GM23338 (cell line): ENCODE data around the gene HIP1. TPM values are rescaled to one million over a fixed set of nuclear protein-coding genes. Genes with fewer than 3 reads are reported as not detected.
"Not testable (repeated sequence)": the region's sequence is repeated elsewhere in the genome, so short reads cannot be mapped to it uniquely, and the experiment has no call there.

Experiments
- ATAC-seq: fragments of 200-7000 bp; cut with Tn5 transposase; 3 replicates; pipeline ENCODE4 v1.9.1; 2020
- DNase-seq: peaks from one replicate; pipeline ENCODE4 v3.0.0-alpha.2; 2015; ENCODE audit warnings: low spot score
- H2AFZ ChIP-seq: fragments of 200-600 bp; sonication (generic); 2 replicates; pipeline ENCODE4 v1.8.0; 2016; ENCODE audit warnings: antibody characterized with exemption, mild to moderate bottlenecking, moderate library complexity
- H3F3A ChIP-seq: fragments of 200-600 bp; sonication (generic); replicated peaks from 2 replicates; pipeline ENCODE4 v1.8.0; 2017; ENCODE audit warnings: antibody characterized with exemption, mixed run types, low read depth
- H3K27ac ChIP-seq: fragments of 200-600 bp; sonication (generic); 2 replicates; pipeline ENCODE4 v1.6.1; 2016; ENCODE audit warnings: low read depth
- H3K27me3 ChIP-seq: fragments of 200-600 bp; sonication (generic); 2 replicates; pipeline ENCODE4 v1.8.0; 2016; ENCODE audit warnings: mild to moderate bottlenecking, mixed run types, moderate library complexity; ENCODE audit not compliant: insufficient read depth
- H3K36me3 ChIP-seq: fragments of 200-600 bp; sonication (generic); 2 replicates; pipeline ENCODE4 v1.8.0; 2016; ENCODE audit warnings: mild to moderate bottlenecking; ENCODE audit not compliant: insufficient read depth
- H3K4me1 ChIP-seq: fragments of 200-600 bp; sonication (generic); 2 replicates; pipeline ENCODE4 v1.8.0; 2016; ENCODE audit warnings: mild to moderate bottlenecking, moderate library complexity; ENCODE audit not compliant: insufficient read depth
- H3K4me2 ChIP-seq: fragments of 200-600 bp; sonication (generic); 2 replicates; pipeline ENCODE4 v1.7.1; 2017; ENCODE audit warnings: mixed run types
- H3K4me3 ChIP-seq: fragments of 200-600 bp; sonication (generic); 2 replicates; pipeline ENCODE4 v1.6.1; 2016; ENCODE audit warnings: mixed run types
- H3K79me2 ChIP-seq: fragments of 200-600 bp; sonication (generic); replicated peaks from 2 replicates; pipeline ENCODE4 v1.8.0; 2017; ENCODE audit warnings: mild to moderate bottlenecking; ENCODE audit not compliant: insufficient read depth
- H3K9me2 ChIP-seq: fragments of 200-600 bp; sonication (generic); 2 replicates; pipeline ENCODE4 v1.8.0; 2017; ENCODE audit not compliant: insufficient read depth
- H4K20me1 ChIP-seq: fragments of 200-600 bp; sonication (generic); replicated peaks from 2 replicates; pipeline ENCODE4 v1.8.0; 2017; ENCODE audit warnings: mild to moderate bottlenecking; ENCODE audit not compliant: insufficient read depth
- H3K27ac Mint-ChIP-seq: 2 replicates; pipeline ENCODE4 v1.8.0; 2020; ENCODE audit warnings: inconsistent platforms, mild to moderate bottlenecking, moderate library complexity, mixed read lengths
- H3K27me3 Mint-ChIP-seq: 3 replicates; pipeline ENCODE4 v1.8.0; 2022; ENCODE audit warnings: low read depth, mild to moderate bottlenecking, moderate library complexity, mixed read lengths, inconsistent platforms; ENCODE audit not compliant: insufficient read depth, poor library complexity
- H3K36me3 Mint-ChIP-seq: 3 replicates; pipeline ENCODE4 v1.8.0; 2021; ENCODE audit warnings: low read depth, mild to moderate bottlenecking, inconsistent platforms, moderate library complexity, mixed read lengths
- H3K4me1 Mint-ChIP-seq: 3 replicates; pipeline ENCODE4 v1.8.0; 2020; ENCODE audit warnings: mild to moderate bottlenecking, inconsistent platforms, mixed read lengths
- H3K4me3 Mint-ChIP-seq: 3 replicates; pipeline ENCODE4 v1.8.0; 2021; ENCODE audit warnings: moderate library complexity, mild to moderate bottlenecking, inconsistent platforms, mixed read lengths
- H3K9me3 Mint-ChIP-seq: 3 replicates; pipeline ENCODE4 v1.8.0; 2020; ENCODE audit warnings: moderate library complexity, mild to moderate bottlenecking, inconsistent platforms, mixed read lengths
- CREB1 ChIP-seq: fragments of 250-450 bp; sonication (Bioruptor Pico); IDR thresholded peaks from 2 replicates; pipeline ENCODE4 v1.5.0; 2020; ENCODE audit warnings: low read depth, mild to moderate bottlenecking, moderate library complexity
- CTCF ChIP-seq, 2 experiments: fragments of 200-600 bp in 1 of 2; sonication (generic) in 1 of 2; conservative IDR thresholded peaks; 2 replicates each; pipeline versions ENCODE4 v1.5.1 to v1.6.1; 2016 to 2017; ENCODE audit warnings: antibody characterized with exemption in 2 of 2, low read depth in 2 of 2, mild to moderate bottlenecking in 2 of 2, moderate library complexity in 1 of 2
- EZH2 ChIP-seq: fragments of 200-600 bp; sonication (generic); IDR thresholded peaks from one replicate; pipeline ENCODE4 v1.8.0; 2017; ENCODE audit warnings: antibody characterized with exemption, mild to moderate bottlenecking, low read depth; ENCODE audit not compliant: unreplicated experiment
- JUNB ChIP-seq: IDR thresholded peaks from one replicate; pipeline ENCODE4 v1.6.1; 2016; ENCODE audit warnings: antibody characterized with exemption; ENCODE audit not compliant: unreplicated experiment
- POLR2AphosphoS5 ChIP-seq: IDR thresholded peaks from 2 replicates; pipeline ENCODE4 v1.6.1; 2016; ENCODE audit warnings: antibody characterized with exemption, low read depth
- REST ChIP-seq: IDR thresholded peaks from one replicate; pipeline ENCODE4 v1.6.1; 2018; ENCODE audit warnings: antibody characterized with exemption; ENCODE audit not compliant: unreplicated experiment
- ZNF114 ChIP-seq: fragments of 250-450 bp; sonication (Bioruptor Pico); IDR thresholded peaks from 2 replicates; pipeline ENCODE4 v1.5.0; 2020; ENCODE audit warnings: mild to moderate bottlenecking, moderate library complexity
- polyA plus RNA-seq: library from polyadenylated mRNA; unstranded; fragments of >200 nt; fragmentation: Nextera tagmentation; extraction: Ambion mirVana; gene quantifications from 2 replicates; pipeline ENCODE4 v1.2.1, GENCODE V29; 2016
- total RNA-seq: library from RNA; depleted of rRNA; stranded (reverse); fragments of >200 nt; shearing (Covaris generic); gene quantifications from 2 replicates; pipeline ENCODE4 v1.2.3, GENCODE V29; 2014
- TF ChIP-seq, protein P1 (sequence below): fragments of 250-450 bp; sonication (Bioruptor Pico); IDR thresholded peaks from 2 replicates; pipeline ENCODE4 v1.5.0; 2020; ENCODE audit warnings: mild to moderate bottlenecking, moderate library complexity
- TF ChIP-seq, protein P2 (sequence below): IDR thresholded peaks from 2 replicates; pipeline ENCODE4 v1.6.1; 2016; ENCODE audit warnings: antibody characterized with exemption

Gene HIP1
- total and polyA plus RNA-seq, 2 experiments from 2014 or later, result 24.9 to 80.8 TPM

- TF ChIP-seq, protein P1, sequence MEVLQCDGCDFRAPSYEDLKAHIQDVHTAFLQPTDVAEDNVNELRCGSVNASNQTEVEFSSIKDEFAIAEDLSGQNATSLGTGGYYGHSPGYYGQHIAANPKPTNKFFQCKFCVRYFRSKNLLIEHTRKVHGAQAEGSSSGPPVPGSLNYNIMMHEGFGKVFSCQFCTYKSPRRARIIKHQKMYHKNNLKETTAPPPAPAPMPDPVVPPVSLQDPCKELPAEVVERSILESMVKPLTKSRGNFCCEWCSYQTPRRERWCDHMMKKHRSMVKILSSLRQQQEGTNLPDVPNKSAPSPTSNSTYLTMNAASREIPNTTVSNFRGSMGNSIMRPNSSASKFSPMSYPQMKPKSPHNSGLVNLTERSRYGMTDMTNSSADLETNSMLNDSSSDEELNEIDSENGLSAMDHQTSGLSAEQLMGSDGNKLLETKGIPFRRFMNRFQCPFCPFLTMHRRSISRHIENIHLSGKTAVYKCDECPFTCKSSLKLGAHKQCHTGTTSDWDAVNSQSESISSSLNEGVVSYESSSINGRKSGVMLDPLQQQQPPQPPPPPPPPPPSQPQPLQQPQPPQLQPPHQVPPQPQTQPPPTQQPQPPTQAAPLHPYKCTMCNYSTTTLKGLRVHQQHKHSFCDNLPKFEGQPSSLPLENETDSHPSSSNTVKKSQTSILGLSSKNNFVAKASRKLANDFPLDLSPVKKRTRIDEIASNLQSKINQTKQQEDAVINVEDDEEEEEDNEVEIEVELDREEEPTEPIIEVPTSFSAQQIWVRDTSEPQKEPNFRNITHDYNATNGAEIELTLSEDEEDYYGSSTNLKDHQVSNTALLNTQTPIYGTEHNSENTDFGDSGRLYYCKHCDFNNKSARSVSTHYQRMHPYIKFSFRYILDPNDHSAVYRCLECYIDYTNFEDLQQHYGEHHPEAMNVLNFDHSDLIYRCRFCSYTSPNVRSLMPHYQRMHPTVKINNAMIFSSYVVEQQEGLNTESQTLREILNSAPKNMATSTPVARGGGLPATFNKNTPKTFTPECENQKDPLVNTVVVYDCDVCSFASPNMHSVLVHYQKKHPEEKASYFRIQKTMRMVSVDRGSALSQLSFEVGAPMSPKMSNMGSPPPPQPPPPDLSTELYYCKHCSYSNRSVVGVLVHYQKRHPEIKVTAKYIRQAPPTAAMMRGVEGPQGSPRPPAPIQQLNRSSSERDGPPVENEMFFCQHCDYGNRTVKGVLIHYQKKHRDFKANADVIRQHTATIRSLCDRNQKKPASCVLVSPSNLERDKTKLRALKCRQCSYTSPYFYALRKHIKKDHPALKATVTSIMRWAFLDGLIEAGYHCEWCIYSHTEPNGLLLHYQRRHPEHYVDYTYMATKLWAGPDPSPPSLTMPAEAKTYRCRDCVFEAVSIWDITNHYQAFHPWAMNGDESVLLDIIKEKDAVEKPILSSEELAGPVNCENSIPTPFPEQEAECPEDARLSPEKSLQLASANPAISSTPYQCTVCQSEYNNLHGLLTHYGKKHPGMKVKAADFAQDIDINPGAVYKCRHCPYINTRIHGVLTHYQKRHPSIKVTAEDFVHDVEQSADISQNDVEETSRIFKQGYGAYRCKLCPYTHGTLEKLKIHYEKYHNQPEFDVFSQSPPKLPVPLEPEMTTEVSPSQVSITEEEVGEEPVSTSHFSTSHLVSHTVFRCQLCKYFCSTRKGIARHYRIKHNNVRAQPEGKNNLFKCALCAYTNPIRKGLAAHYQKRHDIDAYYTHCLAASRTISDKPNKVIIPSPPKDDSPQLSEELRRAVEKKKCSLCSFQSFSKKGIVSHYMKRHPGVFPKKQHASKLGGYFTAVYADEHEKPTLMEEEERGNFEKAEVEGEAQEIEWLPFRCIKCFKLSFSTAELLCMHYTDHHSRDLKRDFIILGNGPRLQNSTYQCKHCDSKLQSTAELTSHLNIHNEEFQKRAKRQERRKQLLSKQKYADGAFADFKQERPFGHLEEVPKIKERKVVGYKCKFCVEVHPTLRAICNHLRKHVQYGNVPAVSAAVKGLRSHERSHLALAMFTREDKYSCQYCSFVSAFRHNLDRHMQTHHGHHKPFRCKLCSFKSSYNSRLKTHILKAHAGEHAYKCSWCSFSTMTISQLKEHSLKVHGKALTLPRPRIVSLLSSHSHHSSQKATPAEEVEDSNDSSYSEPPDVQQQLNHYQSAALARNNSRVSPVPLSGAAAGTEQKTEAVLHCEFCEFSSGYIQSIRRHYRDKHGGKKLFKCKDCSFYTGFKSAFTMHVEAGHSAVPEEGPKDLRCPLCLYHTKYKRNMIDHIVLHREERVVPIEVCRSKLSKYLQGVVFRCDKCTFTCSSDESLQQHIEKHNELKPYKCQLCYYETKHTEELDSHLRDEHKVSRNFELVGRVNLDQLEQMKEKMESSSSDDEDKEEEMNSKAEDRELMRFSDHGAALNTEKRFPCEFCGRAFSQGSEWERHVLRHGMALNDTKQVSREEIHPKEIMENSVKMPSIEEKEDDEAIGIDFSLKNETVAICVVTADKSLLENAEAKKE (CRISPR knock-in tag), result no peak
- TF ChIP-seq POLR2AphosphoS5, result no peak
- no peak for TF ChIP-seq JUNB
- no peak for TF ChIP-seq ZNF114 (CRISPR knock-in tag)
- TF ChIP-seq CREB1, result no peak
These were observed 15.3 kb downstream of the HIP1 start (continued) for GRCh38 chr7:75723444-75723843.

- Mint-ChIP-seq H3K27me3 (peaks cover 1% of the 10 kb centered on the region), H3K27ac (no peak overlapping the region), H3K36me3 (no peaks in the 10 kb centered on the region), H3K9me3 (no peaks in the 10 kb centered on the region), H3K4me1 (no peaks in the 10 kb centered on the region), H3K4me3 (no peak overlapping the region)
- Histone ChIP-seq H3K9me2 (no peaks in the 10 kb centered on the region), H3K4me3 (no peak overlapping the region), H3K36me3 (no peaks in the 10 kb centered on the region), H3K4me2 (no peak overlapping the region), H4K20me1 (no peaks in the 10 kb centered on the region; the same call in 1 of the 2 replicates), H3F3A (no peaks in the 10 kb centered on the region), H3K27ac (no peak overlapping the region), H3K79me2 (no peaks in the 10 kb centered on the region), H3K4me1 (no peaks in the 10 kb centered on the region), H3K27me3 (no peaks in the 10 kb centered on the region), H2AFZ (no peak overlapping the region)
- no peak for DNase-seq
- TF ChIP-seq POLR2AphosphoS5, result no peak
- TF ChIP-seq, protein P2, sequence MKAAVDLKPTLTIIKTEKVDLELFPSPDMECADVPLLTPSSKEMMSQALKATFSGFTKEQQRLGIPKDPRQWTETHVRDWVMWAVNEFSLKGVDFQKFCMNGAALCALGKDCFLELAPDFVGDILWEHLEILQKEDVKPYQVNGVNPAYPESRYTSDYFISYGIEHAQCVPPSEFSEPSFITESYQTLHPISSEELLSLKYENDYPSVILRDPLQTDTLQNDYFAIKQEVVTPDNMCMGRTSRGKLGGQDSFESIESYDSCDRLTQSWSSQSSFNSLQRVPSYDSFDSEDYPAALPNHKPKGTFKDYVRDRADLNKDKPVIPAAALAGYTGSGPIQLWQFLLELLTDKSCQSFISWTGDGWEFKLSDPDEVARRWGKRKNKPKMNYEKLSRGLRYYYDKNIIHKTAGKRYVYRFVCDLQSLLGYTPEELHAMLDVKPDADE, result no peak
- TF ChIP-seq CTCF (conservative IDR thresholded peaks at IDR 0.05; ENCODE audit: low read depth in 2 of 2), result no peak
- no peak for TF ChIP-seq EZH2
- no peak for TF ChIP-seq ZNF114 (CRISPR knock-in tag)
- TF ChIP-seq REST, result no peak
- no peak for ATAC-seq
These were observed 16.4 kb downstream of the HIP1 start for GRCh38 chr7:75722373-75722772.

DNA sequence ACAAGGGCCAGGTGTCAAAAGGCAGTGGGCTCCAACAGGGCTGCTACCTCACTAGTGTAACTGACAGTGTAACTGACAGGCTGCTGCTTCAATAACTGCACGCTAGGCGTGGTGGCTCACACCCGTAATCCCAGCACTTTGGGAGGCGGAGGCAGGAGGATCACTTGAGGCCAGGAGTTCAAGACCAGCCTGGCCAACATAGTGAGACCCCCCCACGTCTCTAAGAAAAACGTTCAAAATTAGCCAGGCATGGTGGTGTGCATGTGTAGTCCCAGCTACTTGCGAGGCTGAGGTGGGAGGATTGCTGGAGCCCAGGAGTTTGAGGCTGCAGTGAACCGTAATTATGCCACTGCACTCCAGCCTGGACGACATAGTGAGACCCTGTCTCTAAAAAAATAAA lies 16.8 kb downstream of the HIP1 start:
- H3K36me3 ChIP-seq, H3K4me3 Mint-ChIP-seq, H4K20me1 ChIP-seq, H3K4me3 ChIP-seq, H3K4me2 ChIP-seq, DNase-seq, H3K27me3 Mint-ChIP-seq, H3F3A ChIP-seq, H3K9me3 Mint-ChIP-seq, H3K9me2 ChIP-seq, H3K27me3 ChIP-seq, H3K27ac ChIP-seq, H3K27ac Mint-ChIP-seq, H3K4me1 Mint-ChIP-seq, H3K79me2 ChIP-seq, H3K36me3 Mint-ChIP-seq, ATAC-seq, H2AFZ ChIP-seq, H3K4me1 ChIP-seq: not testable (repeated sequence)
